HepG2 (cell line): ENCODE measurements around the gene CHD9. TPM values are rescaled to one million over a fixed set of nuclear protein-coding genes. Genes with fewer than 3 reads are reported as not detected.

Source experiments
- FOXM1 ChIP-seq: sonication (generic); formaldehyde crosslinking; IDR thresholded peaks from 2 replicates; pipeline ENCODE4 v1.5.0; 2020; ENCODE audit warnings: missing genetic modification reagents
- GTF3A ChIP-seq: sonication (generic); formaldehyde crosslinking; conservative IDR thresholded peaks from 2 replicates; pipeline ENCODE4 v1.4.0; 2020; ENCODE audit warnings: mild to moderate bottlenecking, missing genetic modification reagents
- HIVEP1 ChIP-seq: sonication (generic); formaldehyde crosslinking; IDR thresholded peaks from 2 replicates; pipeline ENCODE4 v1.4.0; 2020; ENCODE audit warnings: mild to moderate bottlenecking, missing genetic modification reagents
- HMG20B ChIP-seq: conservative IDR thresholded peaks from 2 replicates; pipeline ENCODE4 v1.6.1; 2016; ENCODE audit warnings: missing genetic modification reagents, missing compliant biosample characterization
- HNF4A ChIP-seq: sonication (generic); formaldehyde crosslinking; IDR thresholded peaks from 2 replicates; pipeline ENCODE4 v1.4.0; 2020; ENCODE audit warnings: missing genetic modification reagents
- IKZF4 ChIP-seq: sonication (generic); formaldehyde crosslinking; IDR thresholded peaks from 2 replicates; pipeline ENCODE4 v1.5.1; 2020; ENCODE audit warnings: borderline replicate concordance, mild to moderate bottlenecking, low read depth, missing genetic modification reagents; ENCODE audit errors: not compliant biosample characterization
- MLLT10 ChIP-seq: sonication (generic); formaldehyde crosslinking; IDR thresholded peaks from 2 replicates; pipeline ENCODE4 v1.4.0; 2020; ENCODE audit warnings: missing genetic modification reagents
- RARG ChIP-seq: sonication (generic); formaldehyde crosslinking; IDR thresholded peaks from 2 replicates; pipeline ENCODE4 v1.4.0; 2020; ENCODE audit warnings: low read depth, mild to moderate bottlenecking, missing genetic modification reagents
- SMAD3 ChIP-seq: sonication (generic); formaldehyde crosslinking; IDR thresholded peaks from 2 replicates; pipeline ENCODE4 v1.4.0; 2020; ENCODE audit warnings: missing genetic modification reagents
- ZNF326 ChIP-seq: sonication (generic); formaldehyde crosslinking; IDR thresholded peaks from 2 replicates; pipeline ENCODE4 v1.4.0; 2020; ENCODE audit warnings: missing genetic modification reagents, borderline replicate concordance
- ZNF737 ChIP-seq: sonication (generic); formaldehyde crosslinking; IDR thresholded peaks from 2 replicates; pipeline ENCODE4 v1.5.0; 2020; ENCODE audit warnings: missing genetic modification reagents, mild to moderate bottlenecking, borderline replicate concordance
- polyA plus RNA-seq, 8 experiments: library from polyadenylated mRNA; depleted of rRNA in 3 of 8; stranded (reverse) in 7 of 8; unstranded in 1 of 8; fragments of >200 nt; fragmentation: Illumina TruSeq in 4 of 8; extraction: Trizol in 4 of 8; gene quantifications; 2 replicates each; pipeline versions ENCODE4 v1.2.1 to v1.2.3, GENCODE V29; 2011 to 2016; ENCODE audit warnings: low read depth in 4 of 8, missing spikeins in 1 of 8, mixed read lengths in 1 of 8; ENCODE audit not compliant: insufficient read depth in 1 of 8
- total RNA-seq, 5 experiments: library from RNA; depleted of rRNA; stranded (reverse); fragments of >200 nt; fragmentation: Illumina TruSeq; extraction: Trizol; gene quantifications; 2 replicates each; pipeline ENCODE4 v1.2.3, GENCODE V29; 2016; ENCODE audit warnings: low read depth in 1 of 5
- TF ChIP-seq, protein P1 (sequence below), 2 experiments: sonication (generic) in 1 of 2; formaldehyde crosslinking in 1 of 2; IDR thresholded peaks; 2 replicates each; pipeline versions ENCODE4 v1.4.0 to v1.6.1; 2016 to 2020; ENCODE audit warnings: borderline replicate concordance in 1 of 2, low read depth in 1 of 2, mild to moderate bottlenecking in 1 of 2, missing genetic modification reagents in 1 of 2
- TF ChIP-seq, protein P2 (sequence below): sonication (generic); formaldehyde crosslinking; IDR thresholded peaks from 2 replicates; pipeline ENCODE4 v1.4.0; 2020; ENCODE audit warnings: missing genetic modification reagents, borderline replicate concordance
- TF ChIP-seq, protein P3 (sequence below): sonication (generic); formaldehyde crosslinking; IDR thresholded peaks from 2 replicates; pipeline ENCODE4 v1.9.0; 2022; ENCODE audit warnings: missing genetic modification reagents, mild to moderate bottlenecking, borderline replicate concordance
- TF ChIP-seq, protein P4 (sequence below): sonication (generic); IDR thresholded peaks from 2 replicates; pipeline ENCODE4 v1.6.1; 2016; ENCODE audit warnings: low read depth, borderline replicate concordance

Gene CHD9
- total and polyA plus RNA-seq, 2 of the 13 experiments (the other 11 are each of a cell fraction or from before 2014, with no cell fraction given) = 23.4 to 27.7 TPM

DNA sequence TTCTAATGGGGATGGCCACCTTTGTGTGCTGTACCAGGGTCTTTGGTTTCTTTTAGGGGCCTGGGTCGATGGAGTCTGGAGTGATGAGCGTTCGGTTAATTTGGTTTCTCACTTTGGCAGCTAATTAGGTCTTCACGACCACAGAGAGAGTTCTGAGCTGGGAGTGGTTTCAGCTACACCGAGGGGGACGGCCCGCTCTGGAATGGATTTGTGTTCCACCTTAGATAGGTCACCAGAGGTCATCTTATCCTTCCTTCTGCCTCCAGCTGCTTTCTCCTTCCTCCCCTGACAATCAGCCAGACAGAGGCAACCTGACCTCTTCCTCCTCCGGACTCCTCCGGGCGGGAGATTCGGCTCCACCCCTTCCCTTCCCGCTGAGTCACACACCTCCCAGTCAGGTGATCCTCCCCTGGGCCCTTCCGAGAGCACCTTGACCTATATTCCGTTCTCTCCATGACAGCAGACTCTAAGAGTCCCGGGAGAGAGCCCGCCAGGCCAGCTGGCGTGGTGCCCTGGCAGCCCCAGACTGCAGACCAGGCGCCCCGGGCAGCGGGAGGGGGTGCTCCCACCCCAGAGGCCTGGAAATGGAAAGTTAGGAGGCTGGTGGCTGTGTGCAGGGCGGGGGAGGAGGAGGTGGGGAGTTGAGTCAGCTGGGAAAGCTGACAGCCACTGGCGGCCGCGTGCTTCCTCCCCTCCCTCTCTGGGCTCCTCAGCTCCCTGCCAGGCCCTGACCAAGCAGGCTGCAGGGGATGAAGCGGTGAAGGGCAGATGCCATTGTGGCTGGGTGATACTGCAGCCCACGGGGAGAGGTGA lies 44.7 kb downstream of the CHD9 start (continued):
- TF ChIP-seq, protein P1, sequence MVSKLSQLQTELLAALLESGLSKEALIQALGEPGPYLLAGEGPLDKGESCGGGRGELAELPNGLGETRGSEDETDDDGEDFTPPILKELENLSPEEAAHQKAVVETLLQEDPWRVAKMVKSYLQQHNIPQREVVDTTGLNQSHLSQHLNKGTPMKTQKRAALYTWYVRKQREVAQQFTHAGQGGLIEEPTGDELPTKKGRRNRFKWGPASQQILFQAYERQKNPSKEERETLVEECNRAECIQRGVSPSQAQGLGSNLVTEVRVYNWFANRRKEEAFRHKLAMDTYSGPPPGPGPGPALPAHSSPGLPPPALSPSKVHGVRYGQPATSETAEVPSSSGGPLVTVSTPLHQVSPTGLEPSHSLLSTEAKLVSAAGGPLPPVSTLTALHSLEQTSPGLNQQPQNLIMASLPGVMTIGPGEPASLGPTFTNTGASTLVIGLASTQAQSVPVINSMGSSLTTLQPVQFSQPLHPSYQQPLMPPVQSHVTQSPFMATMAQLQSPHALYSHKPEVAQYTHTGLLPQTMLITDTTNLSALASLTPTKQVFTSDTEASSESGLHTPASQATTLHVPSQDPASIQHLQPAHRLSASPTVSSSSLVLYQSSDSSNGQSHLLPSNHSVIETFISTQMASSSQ (IDR thresholded peaks at IDR 0.05; ENCODE audit: low read depth) = no peak
- TF ChIP-seq, protein P1 (CRISPR knock-in tag; IDR thresholded peaks at IDR 0.05; ENCODE audit: borderline replicate concordance) = no peak; the same call in 1 of the 2 replicates
- TF ChIP-seq, protein P2, sequence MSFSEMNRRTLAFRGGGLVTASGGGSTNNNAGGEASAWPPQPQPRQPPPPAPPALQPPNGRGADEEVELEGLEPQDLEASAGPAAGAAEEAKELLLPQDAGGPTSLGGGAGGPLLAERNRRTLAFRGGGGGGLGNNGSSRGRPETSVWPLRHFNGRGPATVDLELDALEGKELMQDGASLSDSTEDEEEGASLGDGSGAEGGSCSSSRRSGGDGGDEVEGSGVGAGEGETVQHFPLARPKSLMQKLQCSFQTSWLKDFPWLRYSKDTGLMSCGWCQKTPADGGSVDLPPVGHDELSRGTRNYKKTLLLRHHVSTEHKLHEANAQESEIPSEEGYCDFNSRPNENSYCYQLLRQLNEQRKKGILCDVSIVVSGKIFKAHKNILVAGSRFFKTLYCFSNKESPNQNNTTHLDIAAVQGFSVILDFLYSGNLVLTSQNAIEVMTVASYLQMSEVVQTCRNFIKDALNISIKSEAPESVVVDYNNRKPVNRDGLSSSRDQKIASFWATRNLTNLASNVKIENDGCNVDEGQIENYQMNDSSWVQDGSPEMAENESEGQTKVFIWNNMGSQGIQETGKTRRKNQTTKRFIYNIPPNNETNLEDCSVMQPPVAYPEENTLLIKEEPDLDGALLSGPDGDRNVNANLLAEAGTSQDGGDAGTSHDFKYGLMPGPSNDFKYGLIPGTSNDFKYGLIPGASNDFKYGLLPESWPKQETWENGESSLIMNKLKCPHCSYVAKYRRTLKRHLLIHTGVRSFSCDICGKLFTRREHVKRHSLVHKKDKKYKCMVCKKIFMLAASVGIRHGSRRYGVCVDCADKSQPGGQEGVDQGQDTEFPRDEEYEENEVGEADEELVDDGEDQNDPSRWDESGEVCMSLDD (CRISPR knock-in tag) = no peak
- TF ChIP-seq, protein P3, sequence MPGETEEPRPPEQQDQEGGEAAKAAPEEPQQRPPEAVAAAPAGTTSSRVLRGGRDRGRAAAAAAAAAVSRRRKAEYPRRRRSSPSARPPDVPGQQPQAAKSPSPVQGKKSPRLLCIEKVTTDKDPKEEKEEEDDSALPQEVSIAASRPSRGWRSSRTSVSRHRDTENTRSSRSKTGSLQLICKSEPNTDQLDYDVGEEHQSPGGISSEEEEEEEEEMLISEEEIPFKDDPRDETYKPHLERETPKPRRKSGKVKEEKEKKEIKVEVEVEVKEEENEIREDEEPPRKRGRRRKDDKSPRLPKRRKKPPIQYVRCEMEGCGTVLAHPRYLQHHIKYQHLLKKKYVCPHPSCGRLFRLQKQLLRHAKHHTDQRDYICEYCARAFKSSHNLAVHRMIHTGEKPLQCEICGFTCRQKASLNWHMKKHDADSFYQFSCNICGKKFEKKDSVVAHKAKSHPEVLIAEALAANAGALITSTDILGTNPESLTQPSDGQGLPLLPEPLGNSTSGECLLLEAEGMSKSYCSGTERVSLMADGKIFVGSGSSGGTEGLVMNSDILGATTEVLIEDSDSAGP = peak; percentile 77; the same call in 1 of the 2 replicates
- TF ChIP-seq FOXM1 (CRISPR knock-in tag) = no peak
- TF ChIP-seq HIVEP1 (CRISPR knock-in tag) = peak; percentile 83; the same call in 1 of the 2 replicates
- no peak for TF ChIP-seq ZNF326
- TF ChIP-seq IKZF4 (CRISPR knock-in tag) = no peak
- TF ChIP-seq MLLT10 (CRISPR knock-in tag) = no peak
- TF ChIP-seq, protein P4, sequence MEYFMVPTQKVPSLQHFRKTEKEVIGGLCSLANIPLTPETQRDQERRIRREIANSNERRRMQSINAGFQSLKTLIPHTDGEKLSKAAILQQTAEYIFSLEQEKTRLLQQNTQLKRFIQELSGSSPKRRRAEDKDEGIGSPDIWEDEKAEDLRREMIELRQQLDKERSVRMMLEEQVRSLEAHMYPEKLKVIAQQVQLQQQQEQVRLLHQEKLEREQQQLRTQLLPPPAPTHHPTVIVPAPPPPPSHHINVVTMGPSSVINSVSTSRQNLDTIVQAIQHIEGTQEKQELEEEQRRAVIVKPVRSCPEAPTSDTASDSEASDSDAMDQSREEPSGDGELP = peak; percentile 97
- no peak for TF ChIP-seq SMAD3 (CRISPR knock-in tag)
- no peak for TF ChIP-seq RARG (CRISPR knock-in tag)
- no peak for TF ChIP-seq ZNF737 (CRISPR knock-in tag)
- peak; percentile 13; the same call in 1 of the 2 replicates for TF ChIP-seq HMG20B (CRISPR knock-in tag)
- TF ChIP-seq GTF3A (CRISPR knock-in tag) = 0 out of 2 replicates have a peak, but pooled peaks have one; percentile 44
- 0 out of 2 replicates have a peak, but pooled peaks have one; percentile 29 for TF ChIP-seq HNF4A (CRISPR knock-in tag)
